ENCODE measurements around the gene EPHB3. TPM values are rescaled to one million over a fixed set of nuclear protein-coding genes. Genes with fewer than 3 reads are reported as not detected.

The EPHB3 gene
- total RNA-seq, 1 donor from 2014 or later: 4.3 TPM

- Mint-ChIP-seq H3K9me3 (ENCODE audit: unreplicated experiment) (no peaks in the 10 kb centered on the region), H3K36me3 (ENCODE audit: low read depth, unreplicated experiment) (peaks cover 8% of the 10 kb centered on the region), H3K27me3 (ENCODE audit: unreplicated experiment) (peaks cover 16% of the 10 kb centered on the region), H3K4me3 (ENCODE audit: unreplicated experiment) (no peak overlapping the region), H3K27ac (ENCODE audit: unreplicated experiment) (no peak overlapping the region), H3K4me1 (ENCODE audit: unreplicated experiment) (peaks cover 24% of the 10 kb centered on the region)
- TF ChIP-seq CTCF (IDR thresholded peaks at IDR 0.05; ENCODE audit: unreplicated experiment): no peak
- DNase-seq (ENCODE audit: low spot score): no peak
Observed at GRCh38 chr3:184558726-184559125, 2.9 kb upstream of the EPHB3 start.

GRCh38 chr3:184559336-184559735 is 2.2 kb upstream of the EPHB3 start:
- no peak for DNase-seq (ENCODE audit: low spot score)
- Mint-ChIP-seq H3K4me3 (ENCODE audit: unreplicated experiment) (no peak overlapping the region), H3K9me3 (ENCODE audit: unreplicated experiment) (no peaks in the 10 kb centered on the region), H3K27ac (ENCODE audit: unreplicated experiment) (no peak overlapping the region), H3K4me1 (ENCODE audit: unreplicated experiment) (peaks cover 24% of the 10 kb centered on the region), H3K27me3 (ENCODE audit: unreplicated experiment) (peaks cover 17% of the 10 kb centered on the region), H3K36me3 (ENCODE audit: low read depth, unreplicated experiment) (peaks cover 8% of the 10 kb centered on the region)
- TF ChIP-seq CTCF (IDR thresholded peaks at IDR 0.05; ENCODE audit: unreplicated experiment): no peak

- Mint-ChIP-seq H3K27ac (ENCODE audit: unreplicated experiment) (peak overlapping the region; percentile 54), H3K36me3 (ENCODE audit: low read depth, unreplicated experiment) (peaks cover 8% of the 10 kb centered on the region), H3K4me1 (ENCODE audit: unreplicated experiment) (peaks cover 24% of the 10 kb centered on the region), H3K4me3 (ENCODE audit: unreplicated experiment) (peak overlapping the region; percentile 40), H3K9me3 (ENCODE audit: unreplicated experiment) (no peaks in the 10 kb centered on the region), H3K27me3 (ENCODE audit: unreplicated experiment) (peaks cover 27% of the 10 kb centered on the region)
- no peak for DNase-seq (ENCODE audit: low spot score)
- TF ChIP-seq CTCF (IDR thresholded peaks at IDR 0.05; ENCODE audit: unreplicated experiment): no peak
Observed at GRCh38 chr3:184560531-184560930, 1.1 kb upstream of the EPHB3 start.

- Mint-ChIP-seq H3K9me3 (ENCODE audit: unreplicated experiment) (no peaks in the 10 kb centered on the region), H3K4me1 (ENCODE audit: unreplicated experiment) (peaks cover 15% of the 10 kb centered on the region), H3K4me3 (ENCODE audit: unreplicated experiment) (peak overlapping the region; percentile 71), H3K36me3 (ENCODE audit: low read depth, unreplicated experiment) (peaks cover 8% of the 10 kb centered on the region), H3K27ac (ENCODE audit: unreplicated experiment) (no peak overlapping the region), H3K27me3 (ENCODE audit: unreplicated experiment) (peaks cover 30% of the 10 kb centered on the region)
- no peak for TF ChIP-seq CTCF (IDR thresholded peaks at IDR 0.05; ENCODE audit: unreplicated experiment)
- DNase-seq (ENCODE audit: low spot score): peak; percentile 43
Observed at GRCh38 chr3:184561913-184562877, 610 bp downstream of the EPHB3 start.

Data from endothelial cell (in vitro differentiated cells).